ENCODE data around the gene MED6. TPM values are rescaled to one million over a fixed set of nuclear protein-coding genes. Genes with fewer than 3 reads are reported as not detected.

Gene MED6, protein sequence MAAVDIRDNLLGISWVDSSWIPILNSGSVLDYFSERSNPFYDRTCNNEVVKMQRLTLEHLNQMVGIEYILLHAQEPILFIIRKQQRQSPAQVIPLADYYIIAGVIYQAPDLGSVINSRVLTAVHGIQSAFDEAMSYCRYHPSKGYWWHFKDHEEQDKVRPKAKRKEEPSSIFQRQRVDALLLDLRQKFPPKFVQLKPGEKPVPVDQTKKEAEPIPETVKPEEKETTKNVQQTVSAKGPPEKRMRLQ
- 10 to 100 TPM; 90.2 to 97.2 TPM for total RNA-seq
- polyA plus RNA-seq (2013, experiment 1 of 2) = 27.0 TPM
- polyA plus RNA-seq (2013, experiment 2 of 2) = 36.5 TPM
- total RNA-seq = 25.3 to 57.8 (median 37.1) reads per million in 172 experiments

GRCh38 chr14:70600382-70601157, at the start of gene MED6:
MED6 (minus strand) TSS chr14:70600655; CDS start chr14:70600637, 18 bp downstream.
- peak within 1 kb of the TSS; percentile 99 for H3K27ac Mint-ChIP-seq
- peaks cover 5% of the 10 kb centered on the region for H3K27me3 Mint-ChIP-seq
- ATAC-seq (ENCODE audit: poor library complexity) (peak; percentile 99), DNase-seq (peak; percentile 83 to 97 (median 91))
- no peaks in the 10 kb centered on the region for H3K9me3 Mint-ChIP-seq
- H3K4me1 Mint-ChIP-seq (ENCODE audit: low read depth) = peaks cover 37% of the 10 kb centered on the region
- Histone ChIP-seq H3K36me3 (ENCODE audit: insufficient read depth, low read length) (peaks cover 12% of the 10 kb centered on the region), H3K27ac (ENCODE audit: low read depth in 1 of 2, low read length in 2 of 2) (peak within 1 kb of the TSS; percentile 79 to 92), H3K4me3 (ENCODE audit: low read length) (peak within 1 kb of the TSS; percentile 97), H3K9me3 (ENCODE audit: control insufficient read depth in 1 of 2, insufficient read depth in 1 of 2, low read length in 2 of 2) (no peaks in the 10 kb centered on the region), H3K4me1 (ENCODE audit: insufficient read depth, low read length) (peaks cover 15% of the 10 kb centered on the region), H3K27me3 (ENCODE audit: control insufficient read depth in 1 of 2, insufficient read depth in 2 of 2, low read length in 2 of 2) (no peaks in the 10 kb centered on the region)
- intact Hi-C loops (cut with DNase I, micrococcal nuclease) = loop anchor here (5.0 to 10.0 kb wide), 5 partner anchors 42 to 1206 kb away; partner anchors contain the start of genes TTC9 (in 2 of the 2), ERH (in 1 of the 2), SLC39A9 (in 1 of the 2) and SRSF5 (in 1 of the 2)
- TF ChIP-seq CTCF (IDR thresholded peaks at IDR 0.05) = no peak
- H3K36me3 Mint-ChIP-seq (ENCODE audit: low read depth) = peaks cover 32% of the 10 kb centered on the region
- peak within 1 kb of the TSS; percentile 100 for H3K4me3 Mint-ChIP-seq
- POLR2A ChIA-PET = interaction anchor here (0.9 to 1.3 kb wide), 3 partner anchors 41 to 209 kb away, joined by 3 to 6 read pairs (median 4); partner anchors contain the start of gene MAP3K9
- CTCF ChIA-PET = interaction anchor here (1.0 kb wide), 1 partner anchor 217 kb away, joined by 3 read pairs; no protein-coding TSS in a partner anchor

DNA sequence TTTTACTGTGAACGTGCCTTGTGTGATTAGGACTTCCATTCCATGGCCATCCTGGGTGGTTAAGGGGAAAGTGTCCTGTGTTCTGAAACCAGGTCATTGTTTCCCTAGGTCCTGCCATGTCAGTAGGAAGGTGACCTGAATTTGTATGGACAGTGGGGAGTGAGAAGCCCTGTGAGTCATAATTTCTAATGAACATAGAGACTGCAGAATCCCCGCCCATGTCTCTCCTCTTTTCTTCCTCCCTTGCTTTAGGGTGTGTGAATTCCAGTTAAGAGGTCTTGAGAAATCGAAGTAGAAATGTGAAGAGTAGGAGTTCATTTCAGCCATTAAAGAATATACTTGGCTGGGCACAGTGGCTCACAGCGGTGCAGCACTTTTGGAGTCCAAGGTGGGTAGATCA, 49.3 kb upstream of the MED6 start:
- no peaks in the 10 kb centered on the region for H3K9me3 Mint-ChIP-seq
- peak overlapping the region; percentile 95 for H3K27ac Mint-ChIP-seq
- no peaks in the 10 kb centered on the region for H3K9me3 ChIP-seq (ENCODE audit: control insufficient read depth in 1 of 2, insufficient read depth in 1 of 2, low read length in 2 of 2)
- POLR2A ChIA-PET = no interaction called here
- H3K36me3 Mint-ChIP-seq (ENCODE audit: low read depth) = peaks cover 66% of the 10 kb centered on the region
- no peak for TF ChIP-seq CTCF (IDR thresholded peaks at IDR 0.05)
- H3K36me3 ChIP-seq (ENCODE audit: insufficient read depth, low read length) = peaks cover 18% of the 10 kb centered on the region
- no peaks in the 10 kb centered on the region for H3K27me3 ChIP-seq (ENCODE audit: control insufficient read depth in 1 of 2, insufficient read depth in 2 of 2, low read length in 2 of 2)
- peaks cover 70% of the 10 kb centered on the region for H3K4me1 ChIP-seq (ENCODE audit: insufficient read depth, low read length)
- H3K4me3 ChIP-seq (ENCODE audit: low read length) = no peak overlapping the region
- ATAC-seq (ENCODE audit: poor library complexity) = no peak
- no peaks in the 10 kb centered on the region for H3K27me3 Mint-ChIP-seq
- H3K27ac ChIP-seq (ENCODE audit: low read depth in 1 of 2, low read length in 2 of 2) = no peak overlapping the region
- DNase-seq = no peak
- CTCF ChIA-PET = no interaction called here
- intact Hi-C loops (cut with DNase I, micrococcal nuclease) = loop anchor here (10.0 kb wide), 2 partner anchors 155 to 1035 kb away; partner anchors contain the start of genes MAP3K9 (in 1 of the 2) and SUSD6 (in 1 of the 2)
- peaks cover 94% of the 10 kb centered on the region for H3K4me1 Mint-ChIP-seq (ENCODE audit: low read depth)
- H3K4me3 Mint-ChIP-seq = peak overlapping the region; percentile 5

DNA sequence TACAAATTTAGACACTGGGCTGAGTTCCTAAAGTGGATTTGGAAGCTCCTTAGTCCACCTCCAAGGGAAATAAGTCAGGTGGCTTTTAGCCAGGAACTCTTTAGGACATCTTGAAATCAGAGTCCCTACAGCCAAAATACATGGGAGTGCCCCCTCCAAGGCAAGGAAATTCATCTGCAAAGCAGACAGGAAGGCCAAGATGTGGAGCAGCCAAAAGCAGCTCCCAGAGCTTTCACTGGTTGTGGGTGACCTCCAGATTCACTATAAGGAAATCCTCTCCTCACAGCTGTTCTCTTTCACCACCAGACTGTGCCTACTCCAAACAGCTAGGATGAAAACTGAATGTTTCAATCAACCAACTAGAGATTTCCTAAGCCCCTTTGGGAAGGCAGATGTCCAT, 47.9 kb upstream of the MED6 start:
- Histone ChIP-seq H3K36me3 (ENCODE audit: insufficient read depth, low read length) (peaks cover 18% of the 10 kb centered on the region), H3K27me3 (ENCODE audit: control insufficient read depth in 1 of 2, insufficient read depth in 2 of 2, low read length in 2 of 2) (no peaks in the 10 kb centered on the region), H3K4me3 (ENCODE audit: low read length) (no peak overlapping the region), H3K4me1 (ENCODE audit: insufficient read depth, low read length) (peaks cover 68% of the 10 kb centered on the region), H3K27ac (ENCODE audit: low read depth in 1 of 2, low read length in 2 of 2) (peak overlapping the region; percentile 7 to 22), H3K9me3 (ENCODE audit: control insufficient read depth in 1 of 2, insufficient read depth in 1 of 2, low read length in 2 of 2) (no peaks in the 10 kb centered on the region)
- intact Hi-C loops (cut with DNase I, micrococcal nuclease) = loop anchor here (10.0 kb wide), 2 partner anchors 156 to 1034 kb away; partner anchors contain the start of genes MAP3K9 (in 1 of the 2) and SUSD6 (in 1 of the 2)
- peak overlapping the region; percentile 95 for H3K27ac Mint-ChIP-seq
- TF ChIP-seq CTCF (IDR thresholded peaks at IDR 0.05) = no peak
- ChIA-PET POLR2A (interaction anchor here (1.5 to 1.7 kb wide), 2 partner anchors 10 to 13 kb away, joined by 7 to 11 read pairs; no protein-coding TSS in a partner anchor), CTCF (no interaction called here)
- no peak for ATAC-seq (ENCODE audit: poor library complexity)
- no peak for DNase-seq
- H3K4me3 Mint-ChIP-seq = peak overlapping the region; percentile 21
- H3K9me3 Mint-ChIP-seq = no peaks in the 10 kb centered on the region
- peaks cover 64% of the 10 kb centered on the region for H3K36me3 Mint-ChIP-seq (ENCODE audit: low read depth)
- no peaks in the 10 kb centered on the region for H3K27me3 Mint-ChIP-seq
- peaks cover 94% of the 10 kb centered on the region for H3K4me1 Mint-ChIP-seq (ENCODE audit: low read depth)

All from CD4-positive, alpha-beta T cell (primary cell).